Testis (tissue), 3 donors: ENCODE results near the gene LSM3. TPM values are rescaled to one million over a fixed set of nuclear protein-coding genes. Genes with fewer than 3 reads are reported as not detected.

Source experiments
- DNase-seq: peaks from one replicate; pipeline ENCODE4 v3.0.0-alpha.2; 2019
- H3K27ac ChIP-seq, 2 donors: fragments of 200-600 bp; sonication (generic); one replicate each; pipeline ENCODE4 v1.5.1; 2019
- H3K27me3 ChIP-seq: fragments of 200-600 bp; sonication (generic); one replicate; pipeline ENCODE4 v1.5.1; 2019
- H3K36me3 ChIP-seq: fragments of 200-600 bp; sonication (generic); one replicate; pipeline ENCODE4 v1.5.1; 2017; ENCODE audit warnings: low read depth; ENCODE audit errors: missing control alignments
- H3K4me1 ChIP-seq: fragments of 200-600 bp; sonication (generic); one replicate; pipeline ENCODE4 v1.5.1; 2019
- H3K4me3 ChIP-seq, 2 donors: fragments of 200-600 bp; sonication (generic); one replicate each; pipeline ENCODE4 v1.5.1; 2017 to 2019
- H3K9me3 ChIP-seq: fragments of 200-600 bp; sonication (generic); one replicate; pipeline ENCODE4 v1.5.1; 2017
- CTCF ChIP-seq, 3 experiments: fragments of 450-650 bp in 2 of 3; fragments of 200-600 bp in 1 of 3; sonication (generic) in 1 of 3; IDR thresholded peaks; one replicate each; pipeline ENCODE4 v1.5.1; 2016 to 2019; ENCODE audit warnings: antibody characterized with exemption in 3 of 3, mild to moderate bottlenecking in 2 of 3, moderate library complexity in 1 of 3
- POLR2A ChIP-seq: fragments of 450-650 bp; IDR thresholded peaks from one replicate; pipeline ENCODE4 v1.6.1; 2017; ENCODE audit warnings: antibody characterized with exemption, mild to moderate bottlenecking, moderate library complexity
- WGBS, 2 donors: methylation state at CpG; one replicate each; pipeline ENCODE4 v1.1.5; 2018; 5-methylcytosine and 5-hydroxymethylcytosine counted together
- intact Hi-C: fragments of 100-400 bp; cut with DNase I; formaldehyde crosslinking; loops from one replicate; pipeline ENCODE4 v1.15.1; 2023; ENCODE audit warnings: low total_unique reads
- polyA plus RNA-seq: library from polyadenylated mRNA; stranded (reverse); fragments of 350-450 nt; fragmentation: Illumina TruSeq; extraction: RNeasy Lipid Tissue Mini Kit (QIAGEN cat#74804); gene quantifications from one replicate; pipeline ENCODE4 v1.2.3, GENCODE V29; 2014; ENCODE audit warnings: low read depth, low replicate concordance; ENCODE audit not compliant: insufficient read depth
- total RNA-seq, 2 donors: library from RNA; depleted of rRNA; stranded (reverse); fragments of >200 nt; gene quantifications; one replicate each; pipeline ENCODE4 v1.2.3, GENCODE V29; 2016

Gene LSM3
- total and polyA plus RNA-seq, 3 donors from 2014 or later = 13.6 to 21.2 (median 14.9) TPM

GRCh38 chr3:14131134-14131533 is 47.5 kb upstream of the LSM3 start:
- H3K4me3 ChIP-seq = no peak overlapping the region
- peaks cover 10% of the 10 kb centered on the region for H3K4me1 ChIP-seq
- no peaks in the 10 kb centered on the region for H3K27me3 ChIP-seq
- H3K27ac ChIP-seq = no peak overlapping the region
- TF ChIP-seq CTCF (IDR thresholded peaks at IDR 0.05) (no peak), POLR2A (no peak)
- 77 to 94% methylated on average over 4 to 5 of the region's 5 CpGs for WGBS, 2 donors
- H3K36me3 ChIP-seq = peaks cover 6% of the 10 kb centered on the region
- no peaks in the 10 kb centered on the region for H3K9me3 ChIP-seq
- no peak for DNase-seq
- intact Hi-C loops = no loop called here

GRCh38 chr3:14132120-14132519 is 46.5 kb upstream of the LSM3 start:
- intact Hi-C loops = no loop called here
- Histone ChIP-seq H3K36me3 (peaks cover 6% of the 10 kb centered on the region), H3K4me3 (no peak overlapping the region), H3K27me3 (no peaks in the 10 kb centered on the region), H3K4me1 (peaks cover 2% of the 10 kb centered on the region), H3K27ac (no peak overlapping the region), H3K9me3 (no peaks in the 10 kb centered on the region)
- WGBS, 2 donors = 98% methylated on average over 6 to 8 of the region's 8 CpGs
- no peak for DNase-seq
- TF ChIP-seq POLR2A (no peak), CTCF (IDR thresholded peaks at IDR 0.05) (no peak)

- peaks cover 6% of the 10 kb centered on the region for H3K36me3 ChIP-seq
Measured at GRCh38 chr3:14132689-14133088, 45.9 kb upstream of the LSM3 start.

GRCh38 chr3:14133188-14133800 is 45.3 kb upstream of the LSM3 start:
- Histone ChIP-seq H3K36me3 (peaks cover 6% of the 10 kb centered on the region), H3K4me1 (no peaks in the 10 kb centered on the region), H3K27ac (no peak overlapping the region), H3K27me3 (no peaks in the 10 kb centered on the region), H3K9me3 (no peaks in the 10 kb centered on the region), H3K4me3 (no peak overlapping the region)
- no peak for DNase-seq
- 89 to 93% methylated on average over 10 of the region's 10 CpGs for WGBS, 2 donors
- intact Hi-C loops = no loop called here
- no peak for TF ChIP-seq POLR2A
- TF ChIP-seq CTCF (IDR thresholded peaks at IDR 0.05) = no peak

More at GRCh38 chr3:14132689-14133088, 45.9 kb upstream of the LSM3 start:
- 92 to 96% methylated on average over 6 of the region's 6 CpGs for WGBS, 2 donors
- no peak for DNase-seq
- H3K27ac ChIP-seq = no peak overlapping the region
- no peak overlapping the region for H3K4me3 ChIP-seq
- H3K27me3 ChIP-seq = no peaks in the 10 kb centered on the region
- TF ChIP-seq POLR2A (no peak), CTCF (IDR thresholded peaks at IDR 0.05) (no peak)
- intact Hi-C loops = no loop called here
- H3K4me1 ChIP-seq = no peaks in the 10 kb centered on the region
- no peaks in the 10 kb centered on the region for H3K9me3 ChIP-seq

- H3K4me3 ChIP-seq = no peak overlapping the region
- TF ChIP-seq POLR2A (no peak), CTCF (IDR thresholded peaks at IDR 0.05) (no peak)
- DNase-seq = no peak
- H3K9me3 ChIP-seq = no peaks in the 10 kb centered on the region
- intact Hi-C loops = no loop called here
- WGBS, 2 donors = 87 to 100% methylated on average over 5 of the region's 5 CpGs
- H3K36me3 ChIP-seq = peaks cover 6% of the 10 kb centered on the region
- no peaks in the 10 kb centered on the region for H3K4me1 ChIP-seq
- no peaks in the 10 kb centered on the region for H3K27me3 ChIP-seq
- H3K27ac ChIP-seq = no peak overlapping the region
Measured at GRCh38 chr3:14133876-14134275, 44.7 kb upstream of the LSM3 start.
